GM21447 (cell line): Measurements from ENCODE around the gene SH3BP1.

Experiments
- ATAC-seq: cut with Tn5 transposase; IDR thresholded peaks from one replicate; pipeline ENCODE4 v1.9.1; 2021; ENCODE audit not compliant: unreplicated experiment

The SH3BP1 gene

DNA sequence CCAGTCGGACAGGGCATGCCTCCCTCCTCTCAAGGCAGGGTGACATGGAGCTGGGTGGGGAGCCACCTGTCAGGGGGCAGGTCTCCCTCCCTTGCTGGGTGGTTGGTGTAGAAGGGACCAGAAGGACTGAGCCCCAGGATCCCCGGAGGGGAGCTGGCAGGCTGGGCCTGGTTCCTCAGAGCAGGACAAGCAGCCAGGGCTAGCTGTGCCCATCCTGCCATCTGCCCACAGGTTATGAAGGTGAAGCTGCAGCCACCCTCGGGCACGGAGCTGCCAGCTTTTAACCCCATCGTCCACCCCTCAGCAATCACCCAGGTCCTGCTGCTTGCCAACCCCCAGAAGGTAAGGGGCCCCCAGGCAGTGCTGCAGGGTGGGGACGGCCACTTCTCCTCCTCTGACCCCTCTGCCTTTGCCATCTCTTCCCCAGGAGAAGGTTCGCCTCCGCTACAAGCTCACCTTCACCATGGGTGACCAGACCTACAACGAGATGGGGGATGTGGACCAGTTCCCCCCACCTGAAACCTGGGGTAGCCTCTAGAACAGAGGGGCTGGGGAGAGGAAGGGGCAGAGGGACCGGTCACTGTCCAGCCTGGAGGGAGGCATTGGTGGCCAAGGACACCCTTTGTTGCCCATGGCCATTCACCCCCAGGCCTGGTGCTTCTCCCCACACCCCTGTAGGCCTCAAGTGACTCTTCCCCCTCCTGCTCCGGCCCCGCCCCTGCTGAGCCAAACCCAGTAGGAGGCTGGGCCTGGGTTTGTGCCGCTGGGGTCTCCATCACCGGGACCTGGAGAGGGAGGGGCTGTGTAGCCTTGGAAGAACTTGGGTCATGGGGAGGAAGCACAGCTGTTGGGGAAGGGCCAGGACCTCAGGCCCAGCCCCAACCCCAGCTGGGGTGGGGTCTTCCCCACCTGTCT, 7.0 kb upstream of the SH3BP1 start:
- no peak for ATAC-seq

DNA sequence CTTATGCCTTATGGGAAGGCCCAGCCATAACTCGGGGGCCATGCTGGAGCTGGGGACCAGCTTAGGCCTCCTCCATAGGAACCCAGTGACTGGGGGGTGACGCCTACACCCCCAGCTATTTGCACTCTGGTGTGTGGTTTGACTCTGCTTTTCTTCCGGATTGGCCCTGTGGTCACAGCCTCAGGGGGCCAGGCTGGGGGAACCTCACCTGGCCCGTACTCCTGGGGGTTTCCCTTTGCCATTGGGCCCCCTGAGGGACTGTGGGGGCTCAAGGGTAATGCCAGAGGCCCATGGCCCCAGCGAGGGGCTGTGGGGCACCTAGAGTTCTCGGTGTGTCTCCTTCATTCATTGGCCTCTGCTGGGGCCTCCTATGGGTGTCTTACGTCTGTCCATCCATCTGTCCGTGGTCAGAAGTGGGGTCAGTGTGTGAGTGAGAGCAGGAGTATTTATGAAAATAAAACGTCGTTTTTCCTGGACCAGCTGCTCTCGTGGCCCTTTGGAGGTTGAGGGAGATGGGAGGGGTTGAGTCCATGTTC, 6.3 kb upstream of the SH3BP1 start:
- ATAC-seq = peak; percentile 60

DNA sequence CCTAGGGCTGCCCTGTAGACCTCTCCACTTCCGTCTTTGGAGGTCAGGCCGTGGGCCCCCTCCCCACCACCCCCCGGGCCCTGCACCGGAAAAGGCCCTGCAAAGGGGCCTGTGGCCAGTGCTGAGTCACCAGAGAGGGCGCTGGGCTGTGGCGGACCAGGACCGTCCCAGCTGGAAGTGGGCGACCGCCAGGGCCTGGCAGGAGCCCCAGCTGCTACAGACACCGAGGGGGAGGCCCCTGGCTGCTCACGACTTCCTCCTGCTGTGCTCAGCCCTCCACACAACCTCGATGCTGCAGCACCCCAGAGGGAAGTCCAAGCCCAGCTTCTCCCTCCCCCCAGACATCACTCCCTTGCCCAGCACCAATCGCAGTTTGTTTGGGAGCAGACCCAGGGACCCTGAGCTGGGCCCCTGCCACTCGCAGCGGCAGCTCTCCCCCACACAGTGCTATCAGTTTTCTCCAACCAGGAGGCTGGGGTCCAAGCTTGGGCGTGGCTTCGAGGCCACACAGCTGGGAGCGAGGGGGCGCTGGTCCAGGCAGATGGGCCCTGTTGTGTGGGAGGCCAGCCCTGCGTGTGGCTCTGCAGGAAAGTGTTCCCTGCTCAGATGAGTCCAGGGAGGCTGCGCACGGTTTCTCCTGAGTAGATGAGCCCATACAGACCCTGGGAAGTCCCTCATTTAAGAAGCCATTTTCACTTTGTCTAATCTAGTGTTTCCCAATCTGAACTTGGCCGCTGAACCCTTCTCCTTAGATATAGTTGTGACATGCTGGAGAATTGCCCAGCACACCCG, 5.6 kb upstream of the SH3BP1 start:
- ATAC-seq = peak; percentile 48

DNA sequence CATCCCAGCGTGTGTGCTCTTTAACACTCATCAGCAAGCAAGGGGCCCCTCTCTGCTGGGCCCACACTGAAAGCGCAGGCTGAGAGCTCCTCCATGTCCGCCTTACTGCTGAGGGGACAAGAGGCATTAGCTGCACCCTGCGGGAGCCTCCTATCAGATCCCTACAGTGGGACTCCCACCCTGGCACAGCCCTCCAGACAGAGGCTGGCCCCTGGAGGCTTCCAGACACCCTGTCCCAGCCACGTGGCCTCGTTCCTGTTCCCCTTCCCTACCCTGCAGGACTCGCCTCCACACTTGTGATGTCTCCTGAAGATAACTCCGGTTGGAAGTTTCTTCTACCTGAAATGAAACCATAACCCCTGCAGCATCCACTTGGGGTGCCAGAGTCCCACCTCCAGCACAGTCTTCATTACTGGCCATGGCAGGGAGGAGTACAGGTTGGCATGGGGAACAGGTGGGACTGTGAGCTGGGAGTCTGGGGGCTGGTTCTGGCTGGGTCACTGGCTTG, 5.0 kb upstream of the SH3BP1 start:
- ATAC-seq = no peak

DNA sequence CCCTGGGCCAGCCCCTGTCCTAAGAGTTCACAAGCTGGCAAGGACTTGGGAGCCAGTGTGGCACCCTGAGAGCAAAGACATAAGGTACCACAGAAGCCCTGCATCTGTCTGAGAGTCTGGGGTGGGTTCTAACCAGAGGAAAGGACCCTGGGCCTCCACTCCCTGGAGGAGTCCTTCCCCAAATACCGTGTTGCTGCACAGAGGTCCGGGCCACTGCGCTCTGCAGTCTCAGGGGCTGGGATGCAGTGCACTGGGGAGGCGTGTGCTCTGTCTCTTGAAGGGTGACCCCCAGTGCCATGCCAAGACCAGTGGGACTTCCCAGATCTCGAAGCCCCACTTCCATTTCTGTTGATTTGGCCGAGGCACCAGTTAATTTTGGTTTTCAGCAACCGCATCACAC, 4.3 kb upstream of the SH3BP1 start:
- ATAC-seq = no peak

DNA sequence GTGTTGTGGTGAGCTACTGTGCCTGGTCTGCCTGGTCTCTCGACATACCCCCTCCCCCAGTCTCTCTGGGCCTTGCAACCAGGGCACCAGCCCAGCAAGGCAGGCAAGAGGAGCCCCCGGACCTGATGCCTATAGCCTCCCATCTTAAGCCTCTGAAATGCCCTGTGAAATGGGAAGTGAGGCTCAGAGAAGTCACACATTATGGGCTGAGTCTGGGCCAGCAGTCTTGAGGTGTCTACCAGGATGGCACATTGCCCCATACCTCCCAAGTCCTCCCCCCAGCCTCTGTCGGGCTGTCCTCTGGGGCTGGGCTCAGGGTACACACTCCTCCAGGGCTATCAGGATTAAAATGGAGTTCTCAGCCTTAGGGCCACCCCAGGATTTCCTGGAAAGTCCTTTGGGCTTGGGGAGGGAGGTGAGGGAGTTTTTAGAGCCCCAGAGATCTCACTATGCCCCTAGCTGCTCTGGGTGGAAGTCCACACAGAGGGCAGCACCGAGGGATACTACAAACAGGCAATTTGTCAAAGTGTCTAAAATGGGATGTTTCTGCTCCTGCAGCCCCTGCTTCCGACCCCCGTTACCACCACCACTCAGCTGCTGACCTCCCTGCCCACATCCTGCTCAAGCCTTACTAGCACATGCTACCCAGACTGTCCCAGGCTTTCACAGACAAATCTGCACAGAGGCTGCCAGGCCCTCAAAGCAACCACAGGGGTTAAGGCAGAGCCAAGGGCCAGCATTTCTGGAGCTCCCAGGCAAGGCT, 3.1 kb upstream of the SH3BP1 start:
- ATAC-seq = no peak

GRCh38 chr22:37636949-37637273, 2.6 kb upstream of the SH3BP1 start:
- no peak for ATAC-seq

- no peak for ATAC-seq
Observed at GRCh38 chr22:37638391-37639069, 939 bp upstream of the SH3BP1 start.

- ATAC-seq = no peak
Observed at GRCh38 chr22:37639771-37640590, 512 bp downstream of the SH3BP1 start.

DNA sequence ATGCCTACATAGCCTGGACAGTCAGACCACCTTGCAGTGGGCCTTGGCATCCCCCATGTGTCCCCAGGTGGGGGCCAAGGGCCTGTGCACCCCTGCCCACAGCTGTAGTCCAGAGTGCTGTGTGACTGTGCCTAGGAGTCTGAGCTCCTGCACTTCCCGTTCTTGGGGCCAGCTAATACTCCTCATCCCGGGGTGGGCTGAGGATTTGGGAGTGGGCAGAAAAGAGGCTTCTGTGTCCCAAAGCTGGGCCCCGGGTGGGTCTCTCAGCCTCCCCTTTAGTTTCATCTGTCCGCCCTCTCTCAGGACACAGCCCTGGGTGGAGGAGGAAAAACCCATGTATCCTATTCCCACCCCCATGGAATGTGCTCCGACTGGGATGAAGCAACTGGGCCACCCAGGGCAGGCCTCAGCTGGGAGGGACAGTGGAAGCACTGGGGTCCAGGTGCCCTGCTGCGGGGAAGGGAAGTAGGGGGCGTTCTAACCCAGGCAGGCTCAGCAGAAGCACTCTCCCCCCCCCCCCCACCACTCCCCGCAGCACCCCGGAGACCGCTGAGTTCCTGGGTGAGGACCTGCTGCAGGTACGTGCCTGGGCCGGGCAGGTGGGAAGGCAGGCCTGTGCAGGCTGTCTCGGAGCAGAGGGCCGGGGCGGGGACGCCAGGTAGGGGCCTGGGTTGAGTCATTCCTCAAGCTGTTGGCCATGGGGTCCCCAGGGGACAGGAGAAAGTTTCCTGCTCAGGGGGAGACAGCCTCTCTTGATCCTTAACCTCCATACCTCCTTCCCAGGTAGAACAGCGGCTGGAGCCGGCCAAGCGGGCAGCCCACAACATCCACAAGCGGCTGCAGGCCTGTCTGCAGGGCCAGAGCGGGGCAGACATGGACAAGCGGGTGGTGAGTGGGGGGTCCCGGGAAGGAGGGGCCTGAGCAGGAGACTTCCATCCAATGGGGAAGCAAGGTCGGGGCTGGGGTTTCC, 1.4 kb downstream of the SH3BP1 start:
- ATAC-seq = no peak

- ATAC-seq = no peak
Observed at GRCh38 chr22:37641561-37641949, 2.1 kb downstream of the SH3BP1 start.

- no peak for ATAC-seq
Observed at GRCh38 chr22:37643225-37643847, 3.9 kb downstream of the SH3BP1 start.

DNA sequence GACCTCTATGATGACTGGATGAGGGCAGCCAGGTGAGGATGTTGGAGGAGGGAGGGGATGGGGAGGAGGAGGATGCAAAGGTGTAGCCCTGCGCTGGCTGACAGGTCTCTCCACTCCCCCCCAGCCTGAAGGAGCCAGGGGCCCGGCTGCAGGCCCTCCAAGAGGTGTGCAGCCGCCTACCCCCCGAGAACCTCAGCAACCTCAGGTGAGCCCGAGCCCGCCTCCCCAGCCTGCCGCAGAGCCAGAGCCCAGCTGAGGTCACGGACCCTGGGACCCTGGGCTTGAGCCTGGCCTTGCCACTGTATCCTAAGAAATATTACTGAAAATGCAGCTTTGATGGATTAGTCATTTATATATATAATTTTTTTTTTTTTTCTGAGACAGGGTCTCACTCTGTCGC, 7.8 kb downstream of the SH3BP1 start:
- ATAC-seq = no peak

- no peak for ATAC-seq
Observed at GRCh38 chr22:37647928-37648327, 8.5 kb downstream of the SH3BP1 start.

DNA sequence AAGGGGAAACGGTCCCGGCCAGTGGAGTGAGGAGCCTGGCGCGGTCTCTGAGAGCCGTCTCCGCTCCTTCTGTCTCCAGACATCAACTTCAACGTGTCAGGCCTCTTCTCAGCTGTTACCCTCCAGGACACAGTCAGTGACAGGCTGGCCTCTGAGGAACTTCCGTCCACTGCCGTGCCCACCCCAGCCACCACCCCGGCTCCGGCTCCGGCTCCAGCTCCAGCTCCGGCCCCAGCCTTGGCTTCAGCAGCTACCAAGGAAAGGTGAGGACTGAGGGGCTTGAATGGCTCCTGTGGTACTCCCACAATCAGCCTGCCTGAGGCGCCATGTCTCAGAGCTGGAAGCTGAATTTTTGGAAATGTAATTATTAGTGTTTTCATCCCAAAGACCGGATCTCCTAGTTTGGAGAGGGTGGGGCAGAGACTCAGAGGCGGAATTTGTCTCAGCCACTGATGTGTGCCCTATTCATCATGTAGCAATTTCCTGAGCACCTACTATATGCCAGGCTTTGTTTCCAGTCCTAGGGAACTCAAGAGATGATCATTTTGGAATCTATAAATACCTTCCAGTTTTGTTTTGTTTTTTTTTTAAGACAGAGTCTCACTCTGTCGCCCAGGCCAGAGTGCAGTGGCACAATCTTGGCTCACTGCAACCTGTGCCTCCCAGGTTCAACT, 11.1 kb downstream of the SH3BP1 start:
- no peak for ATAC-seq

- no peak for ATAC-seq
Observed at GRCh38 chr22:37654563-37655251, 15.2 kb downstream of the SH3BP1 start.

DNA sequence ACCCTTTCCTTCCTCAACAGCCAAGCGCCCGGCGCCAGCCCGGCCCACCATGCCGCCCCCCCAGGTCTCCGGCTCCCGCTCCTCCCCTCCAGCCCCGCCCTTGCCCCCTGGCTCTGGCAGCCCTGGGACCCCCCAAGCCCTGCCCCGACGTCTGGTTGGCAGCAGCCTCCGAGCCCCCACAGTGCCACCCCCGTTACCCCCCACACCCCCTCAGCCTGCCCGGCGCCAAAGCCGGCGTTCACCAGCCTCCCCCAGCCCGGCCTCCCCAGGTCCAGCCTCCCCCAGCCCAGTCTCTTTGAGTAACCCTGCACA, 15.7 kb downstream of the SH3BP1 start:
- ATAC-seq = no peak
